Breast epithelium (tissue), 3 donors: ENCODE results near the gene SLC7A7.

Experiments used
- CTCF ChIP-seq, 3 donors: fragments of 450-650 bp; IDR thresholded peaks; one replicate each; pipeline ENCODE4 v1.5.1; 2016 to 2017; ENCODE audit warnings: antibody characterized with exemption in 3 of 3, mild to moderate bottlenecking in 3 of 3, moderate library complexity in 3 of 3
- POLR2A ChIP-seq: fragments of 450-650 bp; IDR thresholded peaks from one replicate; pipeline ENCODE4 v1.6.1; 2016; ENCODE audit warnings: antibody characterized with exemption, mild to moderate bottlenecking, moderate library complexity
- POLR2AphosphoS5 ChIP-seq, 3 donors: sonication (generic); formaldehyde crosslinking; IDR thresholded peaks; one replicate each; pipeline ENCODE4 v1.6.1; 2017; ENCODE audit warnings: antibody characterized with exemption in 3 of 3

- TF ChIP-seq CTCF (IDR thresholded peaks at IDR 0.05) (no peak), POLR2AphosphoS5 (IDR thresholded peaks at IDR 0.05) (no peak), POLR2A (no peak)
These were observed 29.8 kb upstream of the SLC7A7 start for GRCh38 chr14:22845103-22845394.
